IMR-90 (cell line): ENCODE results near the gene CCDC40. TPM values are rescaled to one million over a fixed set of nuclear protein-coding genes. Genes with fewer than 3 reads are reported as not detected.
A peak's percentile ranks its signal among the peaks of the same experiment; 100 is the strongest.

Experiments
- ATAC-seq: fragments of 200-7000 bp; cut with Tn5 transposase; 2 replicates; pipeline ENCODE4 v1.9.1; 2020; ENCODE audit warnings: low read depth, mild to moderate bottlenecking, moderate library complexity
- BruUV-seq: library from RNA; stranded (reverse); fragments of 400-500 nt; replicated peaks from 2 replicates; lab custom pipeline; 2021; lab: Mats Ljungman, UMichigan
- CTCF ChIA-PET: fragments of 300-600 bp; formaldehyde crosslinking; extraction: SDS; loops from one replicate; lab custom pipeline; 2021; ENCODE audit warnings: antibody characterized with exemption; lab: Yijun Ruan, JAX
- POLR2A ChIA-PET: fragments of 300-600 bp; sonication (Branson Sonifier 250); formaldehyde crosslinking; loops from one replicate; lab custom pipeline; 2022; ENCODE audit warnings: antibody characterized with exemption; ENCODE audit not compliant: unreplicated experiment; lab: Charles Lee
- DNase-seq: peaks from one replicate; pipeline ENCODE4 v3.0.0; 2013
- H2AFZ ChIP-seq: replicated peaks from 2 replicates; pipeline ENCODE3; 2013; ENCODE audit warnings: low read length, mild to moderate bottlenecking; ENCODE audit not compliant: poor library complexity
- H2AK5ac ChIP-seq: 2 replicates; pipeline ENCODE4 v1.6.1; 2013; ENCODE audit warnings: low read depth, low read length, inconsistent platforms
- H2AK9ac ChIP-seq: replicated peaks from 2 replicates; pipeline ENCODE3; 2013; ENCODE audit warnings: mild to moderate bottlenecking, low read depth, low read length, moderate library complexity; ENCODE audit not compliant: poor library complexity
- H2BK120ac ChIP-seq: 2 replicates; pipeline ENCODE4 v1.6.1; 2013; ENCODE audit warnings: low read depth, low read length, inconsistent platforms
- H2BK15ac ChIP-seq: 3 replicates; pipeline ENCODE4 v1.6.1; 2013; ENCODE audit warnings: low read depth, low read length, inconsistent platforms
- H2BK20ac ChIP-seq: 2 replicates; pipeline ENCODE4 v1.6.1; 2013; ENCODE audit warnings: low read depth, mild to moderate bottlenecking, inconsistent platforms, low read length, moderate library complexity
- H2BK5ac ChIP-seq: 2 replicates; pipeline ENCODE4 v1.6.1; 2013; ENCODE audit warnings: mild to moderate bottlenecking, low read depth, low read length, inconsistent platforms; ENCODE audit not compliant: poor library complexity, severe bottlenecking
- H3K14ac ChIP-seq: replicated peaks from 2 replicates; pipeline ENCODE4 v1.6.1; 2013; ENCODE audit warnings: low read depth, low read length, inconsistent platforms
- H3K18ac ChIP-seq: 2 replicates; pipeline ENCODE4 v1.6.1; 2013; ENCODE audit warnings: low read depth, low read length, control low read depth
- H3K23ac ChIP-seq: 2 replicates; pipeline ENCODE4 v1.6.1; 2013; ENCODE audit warnings: low read depth, low read length, inconsistent platforms
- H3K27ac ChIP-seq: 2 replicates; pipeline ENCODE4 v1.5.1; 2013; ENCODE audit warnings: mild to moderate bottlenecking, control low read depth, low read length; ENCODE audit not compliant: insufficient read depth
- H3K27me3 ChIP-seq: 2 replicates; pipeline ENCODE4 v1.6.1; 2013; ENCODE audit warnings: low read length; ENCODE audit not compliant: control insufficient read depth, insufficient read depth
- H3K36me3 ChIP-seq: 2 replicates; pipeline ENCODE4 v1.6.1; 2013; ENCODE audit warnings: low read length, mixed read lengths; ENCODE audit not compliant: control insufficient read depth, insufficient read depth
- H3K4ac ChIP-seq: 2 replicates; pipeline ENCODE4 v1.6.1; 2013; ENCODE audit warnings: low read depth, low read length, inconsistent platforms
- H3K4me1 ChIP-seq: 2 replicates; pipeline ENCODE4 v1.6.1; 2013; ENCODE audit warnings: low read length, mixed read lengths; ENCODE audit not compliant: control insufficient read depth, insufficient read depth
- H3K4me2 ChIP-seq: 2 replicates; pipeline ENCODE4 v1.6.1; 2013; ENCODE audit warnings: low read depth, mild to moderate bottlenecking, control low read depth, low read length, moderate library complexity
- H3K4me3 ChIP-seq: 2 replicates; pipeline ENCODE4 v1.5.1; 2013; ENCODE audit warnings: low read depth, mild to moderate bottlenecking, control low read depth, low read length, moderate library complexity; ENCODE audit not compliant: insufficient read depth
- H3K56ac ChIP-seq: 2 replicates; pipeline ENCODE4 v1.6.1; 2013; ENCODE audit warnings: low read length, inconsistent platforms; ENCODE audit not compliant: insufficient read depth; ENCODE audit errors: extremely low read depth
- H3K79me1 ChIP-seq, 2 experiments: 2 replicates each; pipeline ENCODE4 v1.6.1; 2013; ENCODE audit warnings: low read length in 2 of 2, inconsistent platforms in 1 of 2, low read depth in 1 of 2
- H3K9ac ChIP-seq: 2 replicates; pipeline ENCODE4 v1.6.1; 2013; ENCODE audit warnings: low read depth, low read length, control low read depth
- H3K9me1 ChIP-seq: 2 replicates; pipeline ENCODE4 v1.6.1; 2013; ENCODE audit warnings: low read length, inconsistent platforms; ENCODE audit not compliant: insufficient read depth
- H3K9me3 ChIP-seq: 2 replicates; pipeline ENCODE4 v1.6.1; 2013; ENCODE audit warnings: low read length; ENCODE audit not compliant: control insufficient read depth, insufficient read depth
- H4K20me1 ChIP-seq: 2 replicates; pipeline ENCODE4 v1.6.1; 2013; ENCODE audit warnings: low read length, inconsistent platforms; ENCODE audit not compliant: insufficient read depth
- H4K5ac ChIP-seq: 2 replicates; pipeline ENCODE4 v1.6.1; 2013; ENCODE audit warnings: mild to moderate bottlenecking, low read depth, low read length, control low read depth
- H4K8ac ChIP-seq, 2 experiments: 2 replicates each; pipeline ENCODE4 v1.6.1; 2013; ENCODE audit warnings: low read depth in 2 of 2, low read length in 2 of 2, control low read depth in 1 of 2, inconsistent platforms in 1 of 2
- H4K91ac ChIP-seq: 2 replicates; pipeline ENCODE4 v1.6.1; 2013; ENCODE audit warnings: low read depth, low read length, inconsistent platforms; ENCODE audit not compliant: insufficient read depth
- BHLHE40 ChIP-seq: fragments of 150-350 bp; IDR thresholded peaks from 2 replicates; pipeline ENCODE4 v1.6.1; 2016; ENCODE audit warnings: mild to moderate bottlenecking, low read depth, low read length
- CEBPB ChIP-seq: IDR thresholded peaks from 2 replicates; pipeline ENCODE4 v1.6.1; 2012; ENCODE audit warnings: low read depth, low read length, improper control_type of control experiment
- CHD1 ChIP-seq: IDR thresholded peaks from 2 replicates; pipeline ENCODE4 v1.6.1; 2012; ENCODE audit warnings: low read depth, low read length, improper control_type of control experiment
- FOS ChIP-seq: fragments of 150-350 bp; IDR thresholded peaks from 2 replicates; pipeline ENCODE4 v1.6.1; 2016; ENCODE audit warnings: low read depth, low read length
- MAFK ChIP-seq: IDR thresholded peaks from 2 replicates; pipeline ENCODE4 v1.6.1; 2012; ENCODE audit warnings: low read depth, low read length, improper control_type of control experiment
- MAZ ChIP-seq: IDR thresholded peaks from 2 replicates; pipeline ENCODE4 v1.6.1; 2012; ENCODE audit warnings: low read depth, mild to moderate bottlenecking, low read length, improper control_type of control experiment, moderate library complexity, borderline replicate concordance
- MXI1 ChIP-seq: IDR thresholded peaks from 2 replicates; pipeline ENCODE4 v1.6.1; 2012; ENCODE audit warnings: low read depth, mild to moderate bottlenecking, low read length, moderate library complexity, borderline replicate concordance
- NFE2L2 ChIP-seq: fragments of 150-350 bp; IDR thresholded peaks from 2 replicates; pipeline ENCODE4 v1.6.1; 2016; ENCODE audit warnings: low read depth, mild to moderate bottlenecking, low read length
- POLR2A ChIP-seq: IDR thresholded peaks from 2 replicates; pipeline ENCODE4 v1.6.1; 2012; ENCODE audit warnings: mild to moderate bottlenecking, low read depth, low read length
- RCOR1 ChIP-seq: IDR thresholded peaks from 2 replicates; pipeline ENCODE4 v1.6.1; 2012; ENCODE audit warnings: mild to moderate bottlenecking, low read length, improper control_type of control experiment; ENCODE audit not compliant: insufficient replicate concordance
- RFX5 ChIP-seq: IDR thresholded peaks from 2 replicates; pipeline ENCODE4 v1.8.0; 2012; ENCODE audit warnings: low read depth, mild to moderate bottlenecking, low read length, moderate library complexity
- SMC3 ChIP-seq: fragments of 150-350 bp; IDR thresholded peaks from 2 replicates; pipeline ENCODE4 v1.6.1; 2016; ENCODE audit warnings: low read depth, mild to moderate bottlenecking, antibody characterized with exemption, low read length, moderate library complexity
- WGBS, 2 experiments: methylation state at CpG; one replicate each; pipeline versions ENCODE4 v1.1.5 to v1.1.7; 2013; ENCODE audit warnings: missing lambda C conversion rate in 2 of 2; ENCODE audit not compliant: insufficient read length in 1 of 2; ENCODE audit errors: extremely low coverage in 2 of 2; 5-methylcytosine and 5-hydroxymethylcytosine counted together
- dilution Hi-C: fragments of 300-500 bp; cut with HindIII; formaldehyde crosslinking; loops from one replicate; pipeline ENCODE4 v1.14.3; 2018; ENCODE audit warnings: low sequenced_read_pairs; ENCODE audit not compliant: unreplicated experiment
- in situ Hi-C: fragments of 300-500 bp; cut with MboI; formaldehyde crosslinking; loops from 3 replicates; pipeline ENCODE4 v1.14.3; 2019; ENCODE audit warnings: low sequenced_read_pairs, inconsistent platforms, mixed read lengths
- intact Hi-C: fragments of 100-400 bp; cut with micrococcal nuclease; formaldehyde crosslinking; loops from 2 replicates; pipeline ENCODE4 v1.10.0; 2022
- polyA plus RNA-seq, 3 experiments: library from polyadenylated mRNA; depleted of rRNA; stranded (reverse); fragments of >200 nt; gene quantifications; 2 replicates each; pipeline ENCODE4 v1.2.3, GENCODE V29; 2012; ENCODE audit warnings: low replicate concordance in 1 of 3
- total RNA-seq: library from RNA; depleted of rRNA; stranded (reverse); fragments of >200 nt; gene quantifications from 2 replicates; pipeline ENCODE4 v1.2.3, GENCODE V29; 2012
- TF ChIP-seq, protein P1 (sequence below): conservative IDR thresholded peaks from 2 replicates; pipeline ENCODE4 v1.5.1; 2012; ENCODE audit warnings: mild to moderate bottlenecking, low read depth, low read length, improper control_type of control experiment
- TF ChIP-seq, protein P2 (sequence below): fragments of 150-350 bp; IDR thresholded peaks from 2 replicates; pipeline ENCODE4 v1.6.1; 2017; ENCODE audit warnings: mild to moderate bottlenecking, antibody characterized with exemption, low read length, low read depth

Gene CCDC40
- total and polyA plus RNA-seq, 2 of the 4 experiments (the other 2 are of a cell fraction): 0.90 to 4.7 TPM

DNA sequence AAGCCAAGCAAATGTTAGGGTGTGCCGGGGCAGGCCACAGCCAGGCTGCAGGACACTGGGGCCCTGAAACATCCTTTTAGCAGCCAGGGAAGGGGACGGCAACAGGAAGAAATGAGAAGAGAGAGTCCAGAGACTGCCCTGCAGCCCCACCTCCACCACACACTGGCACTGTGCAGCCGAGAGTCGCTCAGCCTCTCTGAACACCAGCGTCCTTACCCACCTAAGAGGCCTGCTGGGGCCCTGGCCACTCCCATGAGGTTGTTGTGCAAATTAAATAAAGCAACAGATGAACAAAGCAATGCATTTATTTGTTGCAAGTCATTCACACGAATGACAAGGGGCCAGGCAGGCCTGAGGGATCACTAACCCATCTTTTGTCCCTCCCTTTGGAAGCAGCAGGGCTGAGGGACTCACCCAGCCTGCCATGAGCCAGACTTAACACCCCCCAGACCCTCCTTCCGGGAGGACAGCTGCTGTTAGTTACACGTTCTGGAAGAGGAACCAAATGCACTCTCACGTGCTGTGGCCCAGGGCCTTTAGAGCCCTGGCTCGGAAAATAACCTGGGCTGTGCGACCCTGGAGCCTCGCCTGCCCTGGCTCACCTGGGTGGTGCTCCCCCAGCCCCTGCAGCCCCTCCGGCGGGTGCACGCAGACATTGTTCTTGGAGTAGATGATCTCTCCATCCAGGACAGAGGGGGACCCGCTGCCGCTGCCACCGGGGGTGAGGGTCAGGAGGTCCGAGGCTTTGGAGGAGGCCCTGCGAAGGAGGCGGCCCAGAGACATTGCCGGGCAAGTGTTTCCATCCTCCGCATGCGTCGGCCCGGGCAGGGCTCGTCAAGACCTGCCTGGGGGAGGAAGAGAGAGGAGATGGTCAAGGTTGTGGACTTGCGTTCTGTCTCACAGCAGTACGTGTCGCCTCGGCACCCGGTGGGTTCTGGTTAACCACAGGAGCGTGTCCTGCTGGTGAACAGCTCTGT lies 23.4 kb upstream of the CCDC40 start:
- Histone ChIP-seq H2BK15ac (no peak overlapping the region), H2BK20ac (no peak overlapping the region), H2BK120ac (no peak overlapping the region), H3K4me2 (no peak overlapping the region), H4K91ac (no peak overlapping the region), H3K4me3 (no peak overlapping the region), H2BK5ac (no peak overlapping the region), H3K4me1 (no peaks in the 10 kb centered on the region; the same call in 1 of the 2 replicates), H3K27me3 (no peaks in the 10 kb centered on the region), H3K4ac (no peak overlapping the region), H2AK5ac (no peak overlapping the region), H3K56ac (no peak overlapping the region), H2AK9ac (no peak overlapping the region), H4K5ac (no peak overlapping the region), H3K79me1 (peaks cover 7 to 37% of the 10 kb centered on the region in 2 experiments; a peak in 3 of 4 replicates), H4K20me1 (peaks cover 16% of the 10 kb centered on the region), H3K9me3 (peaks cover 2% of the 10 kb centered on the region; the same call in 1 of the 2 replicates), H2AFZ (peak overlapping the region; percentile 14), H3K18ac (no peak overlapping the region), H3K36me3 (peaks cover 13% of the 10 kb centered on the region), H3K27ac (no peak overlapping the region), H3K9ac (no peak overlapping the region), H3K23ac (no peak overlapping the region), H3K14ac (no peak overlapping the region), H4K8ac (no peak overlapping the region), H3K9me1 (no peaks in the 10 kb centered on the region)
- in situ Hi-C loops (no loop called here), dilution Hi-C loops (no loop called here), intact Hi-C loops (no loop called here)
- BruUV-seq: no TSS peak
- POLR2A ChIA-PET: no interaction called here
- no peak for ATAC-seq
- DNase-seq: no peak
- CTCF ChIA-PET: no interaction called here
- 91% methylated on average over 11 of the region's 33 CpGs; no CpG with 5 or more reads in 1 of the 2 experiments for WGBS, 2 experiments
- TF ChIP-seq, protein P1, sequence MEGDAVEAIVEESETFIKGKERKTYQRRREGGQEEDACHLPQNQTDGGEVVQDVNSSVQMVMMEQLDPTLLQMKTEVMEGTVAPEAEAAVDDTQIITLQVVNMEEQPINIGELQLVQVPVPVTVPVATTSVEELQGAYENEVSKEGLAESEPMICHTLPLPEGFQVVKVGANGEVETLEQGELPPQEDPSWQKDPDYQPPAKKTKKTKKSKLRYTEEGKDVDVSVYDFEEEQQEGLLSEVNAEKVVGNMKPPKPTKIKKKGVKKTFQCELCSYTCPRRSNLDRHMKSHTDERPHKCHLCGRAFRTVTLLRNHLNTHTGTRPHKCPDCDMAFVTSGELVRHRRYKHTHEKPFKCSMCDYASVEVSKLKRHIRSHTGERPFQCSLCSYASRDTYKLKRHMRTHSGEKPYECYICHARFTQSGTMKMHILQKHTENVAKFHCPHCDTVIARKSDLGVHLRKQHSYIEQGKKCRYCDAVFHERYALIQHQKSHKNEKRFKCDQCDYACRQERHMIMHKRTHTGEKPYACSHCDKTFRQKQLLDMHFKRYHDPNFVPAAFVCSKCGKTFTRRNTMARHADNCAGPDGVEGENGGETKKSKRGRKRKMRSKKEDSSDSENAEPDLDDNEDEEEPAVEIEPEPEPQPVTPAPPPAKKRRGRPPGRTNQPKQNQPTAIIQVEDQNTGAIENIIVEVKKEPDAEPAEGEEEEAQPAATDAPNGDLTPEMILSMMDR: no peak
- TF ChIP-seq, protein P2, sequence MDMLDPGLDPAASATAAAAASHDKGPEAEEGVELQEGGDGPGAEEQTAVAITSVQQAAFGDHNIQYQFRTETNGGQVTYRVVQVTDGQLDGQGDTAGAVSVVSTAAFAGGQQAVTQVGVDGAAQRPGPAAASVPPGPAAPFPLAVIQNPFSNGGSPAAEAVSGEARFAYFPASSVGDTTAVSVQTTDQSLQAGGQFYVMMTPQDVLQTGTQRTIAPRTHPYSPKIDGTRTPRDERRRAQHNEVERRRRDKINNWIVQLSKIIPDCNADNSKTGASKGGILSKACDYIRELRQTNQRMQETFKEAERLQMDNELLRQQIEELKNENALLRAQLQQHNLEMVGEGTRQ: no peak
- TF ChIP-seq CEBPB (no peak), RFX5 (no peak), NFE2L2 (no peak), POLR2A (no peak), RCOR1 (no peak), CHD1 (no peak), SMC3 (no peak), MXI1 (no peak), MAFK (no peak), BHLHE40 (no peak), FOS (no peak), MAZ (no peak)
